K562 (cell line): ENCODE results near the gene AGXT. TPM values are rescaled to one million over a fixed set of nuclear protein-coding genes. Genes with fewer than 3 reads are reported as not detected.

Experiments
- CBFA2T2 ChIP-seq: fragments of 450-650 bp; conservative IDR thresholded peaks from 2 replicates; pipeline ENCODE4 v1.6.1; 2017; ENCODE audit warnings: mild to moderate bottlenecking
- HOXB6 ChIP-seq: fragments of 250-450 bp; sonication (Bioruptor Pico); IDR thresholded peaks from 2 replicates; pipeline ENCODE4 v1.5.1; 2022; ENCODE audit warnings: mild to moderate bottlenecking, borderline replicate concordance
- JUND ChIP-seq, 2 experiments: IDR thresholded peaks; 2 replicates in 1 of 2; 3 replicates in 1 of 2; pipeline ENCODE4 v1.6.1; 2011; ENCODE audit warnings: borderline replicate concordance in 2 of 2, low read depth in 2 of 2, low read length in 2 of 2, improper control_type of control experiment in 1 of 2, missing biosample characterization in 1 of 2, missing genetic modification characterization in 1 of 2, missing genetic modification reagents in 1 of 2
- L3MBTL2 ChIP-seq: fragments of 450-650 bp; IDR thresholded peaks from 2 replicates; pipeline ENCODE4 v1.6.1; 2016; ENCODE audit warnings: mild to moderate bottlenecking, moderate library complexity
- RFX7 ChIP-seq: fragments of 250-450 bp; sonication (Bioruptor Pico); IDR thresholded peaks from 2 replicates; pipeline ENCODE4 v1.5.1; 2021; ENCODE audit warnings: mild to moderate bottlenecking
- XRCC3 ChIP-seq: fragments of 450-650 bp; IDR thresholded peaks from 2 replicates; pipeline ENCODE4 v1.6.1; 2017; ENCODE audit warnings: mild to moderate bottlenecking, moderate library complexity
- ZNF311 ChIP-seq: fragments of 250-450 bp; sonication (Bioruptor Pico); IDR thresholded peaks from 2 replicates; pipeline ENCODE4 v1.4.0; 2020; ENCODE audit warnings: mild to moderate bottlenecking, moderate library complexity
- polyA plus RNA-seq, 8 experiments: library from polyadenylated mRNA; depleted of rRNA in 4 of 8; stranded (reverse) in 5 of 8; unstranded in 3 of 8; fragments of >200 nt; fragmentation: Nextera tagmentation in 2 of 8; fragmentation: Illumina TruSeq in 1 of 8; extraction: Ambion mirVana in 2 of 8; extraction: Trizol in 1 of 8; gene quantifications; 2 replicates each; pipeline versions ENCODE4 v1.2.1 to v1.2.3, GENCODE V29; 2011 to 2014; ENCODE audit warnings: inconsistent platforms in 1 of 8, missing spikeins in 1 of 8
- total RNA-seq, 7 experiments: library from RNA; depleted of rRNA in 6 of 7; stranded (reverse); fragments of >200 nt in 6 of 7; fragmentation: Illumina TruSeq in 2 of 7; extraction: Trizol in 2 of 7; gene quantifications; 2 replicates each; pipeline versions ENCODE4 v1.2.1 to v1.2.3, GENCODE V29; 2011 to 2021; ENCODE audit warnings: low replicate concordance in 1 of 7
- TF ChIP-seq, protein P1 (sequence below): fragments of 250-450 bp; sonication (Bioruptor Pico); IDR thresholded peaks from 2 replicates; pipeline ENCODE4 v1.4.0; 2020; ENCODE audit warnings: mild to moderate bottlenecking, moderate library complexity
- TF ChIP-seq, protein P2 (sequence below): fragments of 200-600 bp; sonication (generic); IDR thresholded peaks from one replicate; pipeline ENCODE4 v1.6.1; 2012; ENCODE audit warnings: mild to moderate bottlenecking, low read depth, low read length, inconsistent platforms
- TF ChIP-seq, protein P3 (sequence below), 3 experiments: IDR thresholded peaks in 2 of 3; conservative IDR thresholded peaks in 1 of 3; 2 replicates each; pipeline ENCODE4 v1.5.1; 2011 to 2012; ENCODE audit warnings: low read length in 3 of 3, mild to moderate bottlenecking in 3 of 3, control low read depth in 2 of 3, improper control_type of control experiment in 1 of 3, inconsistent platforms in 1 of 3, low read depth in 1 of 3, mixed read lengths in 1 of 3, moderate library complexity in 1 of 3; ENCODE audit not compliant: insufficient read depth in 2 of 3

The AGXT gene
- total and polyA plus RNA-seq, 9 of the 15 experiments (the other 6 are each of a cell fraction or from before 2014, with no cell fraction given): 0.18 TPM; not detected in 8

DNA sequence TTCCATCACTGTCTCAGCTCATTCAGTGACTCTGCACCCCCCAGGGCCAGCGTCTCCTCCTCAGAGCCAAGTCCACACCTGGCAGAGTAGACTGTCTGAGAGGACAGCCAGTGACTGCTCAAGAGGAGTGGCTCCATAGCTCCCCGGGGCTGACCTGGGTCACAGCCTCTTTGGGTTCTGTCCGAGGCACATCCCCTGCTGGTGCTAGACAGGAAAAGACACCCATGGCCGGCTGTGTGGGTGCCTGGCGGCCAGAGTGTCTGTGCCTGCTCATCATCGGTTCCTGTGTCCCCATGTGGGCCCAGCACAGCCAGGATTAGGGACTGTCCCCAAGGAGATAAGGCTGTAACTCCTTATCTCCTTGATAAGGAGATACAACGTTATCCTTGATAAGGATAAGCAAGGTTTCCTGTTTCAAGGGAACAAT lies 34.0 kb downstream of the AGXT start (continued):
- TF ChIP-seq, protein P1, sequence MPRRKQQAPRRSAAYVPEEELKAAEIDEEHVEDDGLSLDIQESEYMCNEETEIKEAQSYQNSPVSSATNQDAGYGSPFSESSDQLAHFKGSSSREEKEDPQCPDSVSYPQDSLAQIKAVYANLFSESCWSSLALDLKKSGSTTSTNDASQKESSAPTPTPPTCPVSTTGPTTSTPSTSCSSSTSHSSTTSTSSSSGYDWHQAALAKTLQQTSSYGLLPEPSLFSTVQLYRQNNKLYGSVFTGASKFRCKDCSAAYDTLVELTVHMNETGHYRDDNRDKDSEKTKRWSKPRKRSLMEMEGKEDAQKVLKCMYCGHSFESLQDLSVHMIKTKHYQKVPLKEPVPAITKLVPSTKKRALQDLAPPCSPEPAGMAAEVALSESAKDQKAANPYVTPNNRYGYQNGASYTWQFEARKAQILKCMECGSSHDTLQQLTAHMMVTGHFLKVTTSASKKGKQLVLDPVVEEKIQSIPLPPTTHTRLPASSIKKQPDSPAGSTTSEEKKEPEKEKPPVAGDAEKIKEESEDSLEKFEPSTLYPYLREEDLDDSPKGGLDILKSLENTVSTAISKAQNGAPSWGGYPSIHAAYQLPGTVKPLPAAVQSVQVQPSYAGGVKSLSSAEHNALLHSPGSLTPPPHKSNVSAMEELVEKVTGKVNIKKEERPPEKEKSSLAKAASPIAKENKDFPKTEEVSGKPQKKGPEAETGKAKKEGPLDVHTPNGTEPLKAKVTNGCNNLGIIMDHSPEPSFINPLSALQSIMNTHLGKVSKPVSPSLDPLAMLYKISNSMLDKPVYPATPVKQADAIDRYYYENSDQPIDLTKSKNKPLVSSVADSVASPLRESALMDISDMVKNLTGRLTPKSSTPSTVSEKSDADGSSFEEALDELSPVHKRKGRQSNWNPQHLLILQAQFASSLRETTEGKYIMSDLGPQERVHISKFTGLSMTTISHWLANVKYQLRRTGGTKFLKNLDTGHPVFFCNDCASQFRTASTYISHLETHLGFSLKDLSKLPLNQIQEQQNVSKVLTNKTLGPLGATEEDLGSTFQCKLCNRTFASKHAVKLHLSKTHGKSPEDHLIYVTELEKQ (CRISPR knock-in tag): no peak
- TF ChIP-seq CBFA2T2 (no peak), L3MBTL2 (no peak), XRCC3 (no peak), RFX7 (CRISPR knock-in tag) (no peak), JUND (IDR thresholded peaks at IDR 0.05; ENCODE audit: borderline replicate concordance, low read depth, low read length) (no peak), JUND (tag; IDR thresholded peaks at IDR 0.05; ENCODE audit: borderline replicate concordance, low read depth, low read length) (no peak), HOXB6 (CRISPR knock-in tag) (no peak), ZNF311 (no peak)
- TF ChIP-seq, protein P2, sequence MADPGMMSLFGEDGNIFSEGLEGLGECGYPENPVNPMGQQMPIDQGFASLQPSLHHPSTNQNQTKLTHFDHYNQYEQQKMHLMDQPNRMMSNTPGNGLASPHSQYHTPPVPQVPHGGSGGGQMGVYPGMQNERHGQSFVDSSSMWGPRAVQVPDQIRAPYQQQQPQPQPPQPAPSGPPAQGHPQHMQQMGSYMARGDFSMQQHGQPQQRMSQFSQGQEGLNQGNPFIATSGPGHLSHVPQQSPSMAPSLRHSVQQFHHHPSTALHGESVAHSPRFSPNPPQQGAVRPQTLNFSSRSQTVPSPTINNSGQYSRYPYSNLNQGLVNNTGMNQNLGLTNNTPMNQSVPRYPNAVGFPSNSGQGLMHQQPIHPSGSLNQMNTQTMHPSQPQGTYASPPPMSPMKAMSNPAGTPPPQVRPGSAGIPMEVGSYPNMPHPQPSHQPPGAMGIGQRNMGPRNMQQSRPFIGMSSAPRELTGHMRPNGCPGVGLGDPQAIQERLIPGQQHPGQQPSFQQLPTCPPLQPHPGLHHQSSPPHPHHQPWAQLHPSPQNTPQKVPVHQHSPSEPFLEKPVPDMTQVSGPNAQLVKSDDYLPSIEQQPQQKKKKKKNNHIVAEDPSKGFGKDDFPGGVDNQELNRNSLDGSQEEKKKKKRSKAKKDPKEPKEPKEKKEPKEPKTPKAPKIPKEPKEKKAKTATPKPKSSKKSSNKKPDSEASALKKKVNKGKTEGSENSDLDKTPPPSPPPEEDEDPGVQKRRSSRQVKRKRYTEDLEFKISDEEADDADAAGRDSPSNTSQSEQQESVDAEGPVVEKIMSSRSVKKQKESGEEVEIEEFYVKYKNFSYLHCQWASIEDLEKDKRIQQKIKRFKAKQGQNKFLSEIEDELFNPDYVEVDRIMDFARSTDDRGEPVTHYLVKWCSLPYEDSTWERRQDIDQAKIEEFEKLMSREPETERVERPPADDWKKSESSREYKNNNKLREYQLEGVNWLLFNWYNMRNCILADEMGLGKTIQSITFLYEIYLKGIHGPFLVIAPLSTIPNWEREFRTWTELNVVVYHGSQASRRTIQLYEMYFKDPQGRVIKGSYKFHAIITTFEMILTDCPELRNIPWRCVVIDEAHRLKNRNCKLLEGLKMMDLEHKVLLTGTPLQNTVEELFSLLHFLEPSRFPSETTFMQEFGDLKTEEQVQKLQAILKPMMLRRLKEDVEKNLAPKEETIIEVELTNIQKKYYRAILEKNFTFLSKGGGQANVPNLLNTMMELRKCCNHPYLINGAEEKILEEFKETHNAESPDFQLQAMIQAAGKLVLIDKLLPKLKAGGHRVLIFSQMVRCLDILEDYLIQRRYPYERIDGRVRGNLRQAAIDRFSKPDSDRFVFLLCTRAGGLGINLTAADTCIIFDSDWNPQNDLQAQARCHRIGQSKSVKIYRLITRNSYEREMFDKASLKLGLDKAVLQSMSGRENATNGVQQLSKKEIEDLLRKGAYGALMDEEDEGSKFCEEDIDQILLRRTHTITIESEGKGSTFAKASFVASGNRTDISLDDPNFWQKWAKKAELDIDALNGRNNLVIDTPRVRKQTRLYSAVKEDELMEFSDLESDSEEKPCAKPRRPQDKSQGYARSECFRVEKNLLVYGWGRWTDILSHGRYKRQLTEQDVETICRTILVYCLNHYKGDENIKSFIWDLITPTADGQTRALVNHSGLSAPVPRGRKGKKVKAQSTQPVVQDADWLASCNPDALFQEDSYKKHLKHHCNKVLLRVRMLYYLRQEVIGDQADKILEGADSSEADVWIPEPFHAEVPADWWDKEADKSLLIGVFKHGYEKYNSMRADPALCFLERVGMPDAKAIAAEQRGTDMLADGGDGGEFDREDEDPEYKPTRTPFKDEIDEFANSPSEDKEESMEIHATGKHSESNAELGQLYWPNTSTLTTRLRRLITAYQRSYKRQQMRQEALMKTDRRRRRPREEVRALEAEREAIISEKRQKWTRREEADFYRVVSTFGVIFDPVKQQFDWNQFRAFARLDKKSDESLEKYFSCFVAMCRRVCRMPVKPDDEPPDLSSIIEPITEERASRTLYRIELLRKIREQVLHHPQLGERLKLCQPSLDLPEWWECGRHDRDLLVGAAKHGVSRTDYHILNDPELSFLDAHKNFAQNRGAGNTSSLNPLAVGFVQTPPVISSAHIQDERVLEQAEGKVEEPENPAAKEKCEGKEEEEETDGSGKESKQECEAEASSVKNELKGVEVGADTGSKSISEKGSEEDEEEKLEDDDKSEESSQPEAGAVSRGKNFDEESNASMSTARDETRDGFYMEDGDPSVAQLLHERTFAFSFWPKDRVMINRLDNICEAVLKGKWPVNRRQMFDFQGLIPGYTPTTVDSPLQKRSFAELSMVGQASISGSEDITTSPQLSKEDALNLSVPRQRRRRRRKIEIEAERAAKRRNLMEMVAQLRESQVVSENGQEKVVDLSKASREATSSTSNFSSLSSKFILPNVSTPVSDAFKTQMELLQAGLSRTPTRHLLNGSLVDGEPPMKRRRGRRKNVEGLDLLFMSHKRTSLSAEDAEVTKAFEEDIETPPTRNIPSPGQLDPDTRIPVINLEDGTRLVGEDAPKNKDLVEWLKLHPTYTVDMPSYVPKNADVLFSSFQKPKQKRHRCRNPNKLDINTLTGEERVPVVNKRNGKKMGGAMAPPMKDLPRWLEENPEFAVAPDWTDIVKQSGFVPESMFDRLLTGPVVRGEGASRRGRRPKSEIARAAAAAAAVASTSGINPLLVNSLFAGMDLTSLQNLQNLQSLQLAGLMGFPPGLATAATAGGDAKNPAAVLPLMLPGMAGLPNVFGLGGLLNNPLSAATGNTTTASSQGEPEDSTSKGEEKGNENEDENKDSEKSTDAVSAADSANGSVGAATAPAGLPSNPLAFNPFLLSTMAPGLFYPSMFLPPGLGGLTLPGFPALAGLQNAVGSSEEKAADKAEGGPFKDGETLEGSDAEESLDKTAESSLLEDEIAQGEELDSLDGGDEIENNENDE: no peak
- TF ChIP-seq, protein P3, sequence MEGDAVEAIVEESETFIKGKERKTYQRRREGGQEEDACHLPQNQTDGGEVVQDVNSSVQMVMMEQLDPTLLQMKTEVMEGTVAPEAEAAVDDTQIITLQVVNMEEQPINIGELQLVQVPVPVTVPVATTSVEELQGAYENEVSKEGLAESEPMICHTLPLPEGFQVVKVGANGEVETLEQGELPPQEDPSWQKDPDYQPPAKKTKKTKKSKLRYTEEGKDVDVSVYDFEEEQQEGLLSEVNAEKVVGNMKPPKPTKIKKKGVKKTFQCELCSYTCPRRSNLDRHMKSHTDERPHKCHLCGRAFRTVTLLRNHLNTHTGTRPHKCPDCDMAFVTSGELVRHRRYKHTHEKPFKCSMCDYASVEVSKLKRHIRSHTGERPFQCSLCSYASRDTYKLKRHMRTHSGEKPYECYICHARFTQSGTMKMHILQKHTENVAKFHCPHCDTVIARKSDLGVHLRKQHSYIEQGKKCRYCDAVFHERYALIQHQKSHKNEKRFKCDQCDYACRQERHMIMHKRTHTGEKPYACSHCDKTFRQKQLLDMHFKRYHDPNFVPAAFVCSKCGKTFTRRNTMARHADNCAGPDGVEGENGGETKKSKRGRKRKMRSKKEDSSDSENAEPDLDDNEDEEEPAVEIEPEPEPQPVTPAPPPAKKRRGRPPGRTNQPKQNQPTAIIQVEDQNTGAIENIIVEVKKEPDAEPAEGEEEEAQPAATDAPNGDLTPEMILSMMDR (IDR thresholded peaks at IDR 0.05 in 2 of 3, conservative IDR thresholded peaks at IDR 0.05 in 1 of 3; ENCODE audit: insufficient read depth in 2 of 3, low read depth in 1 of 3, low read length in 3 of 3): no peak
